Erythroblast (primary cell): Measurements from ENCODE around the gene CTNNA1.

Source experiments
- GATA1 ChIP-seq: IDR thresholded peaks from 2 replicates; pipeline ENCODE4 v1.6.1; 2011; ENCODE audit warnings: low read depth, mild to moderate bottlenecking, control low read depth, low read length, moderate library complexity
- POLR2A ChIP-seq: IDR thresholded peaks from 2 replicates; pipeline ENCODE4 v1.6.1; 2011; ENCODE audit warnings: mild to moderate bottlenecking, low read length

GRCh38 chr5:138910546-138911185, 157.4 kb downstream of the CTNNA1 start:
- no peak for TF ChIP-seq POLR2A
- TF ChIP-seq GATA1, result no peak
